Testis (tissue), 3 donors: ENCODE results near the gene RIMOC1. TPM values are rescaled to one million over a fixed set of nuclear protein-coding genes. Genes with fewer than 3 reads are reported as not detected.

Experiments used
- DNase-seq: peaks from one replicate; pipeline ENCODE4 v3.0.0-alpha.2; 2019
- H3K27ac ChIP-seq, 2 donors: fragments of 200-600 bp; sonication (generic); one replicate each; pipeline ENCODE4 v1.5.1; 2019
- H3K27me3 ChIP-seq: fragments of 200-600 bp; sonication (generic); one replicate; pipeline ENCODE4 v1.5.1; 2019
- H3K36me3 ChIP-seq: fragments of 200-600 bp; sonication (generic); one replicate; pipeline ENCODE4 v1.5.1; 2017; ENCODE audit warnings: low read depth; ENCODE audit errors: missing control alignments
- H3K4me1 ChIP-seq: fragments of 200-600 bp; sonication (generic); one replicate; pipeline ENCODE4 v1.5.1; 2019
- H3K4me3 ChIP-seq, 2 donors: fragments of 200-600 bp; sonication (generic); one replicate each; pipeline ENCODE4 v1.5.1; 2017 to 2019
- H3K9me3 ChIP-seq: fragments of 200-600 bp; sonication (generic); one replicate; pipeline ENCODE4 v1.5.1; 2017
- CTCF ChIP-seq, 3 experiments: fragments of 450-650 bp in 2 of 3; fragments of 200-600 bp in 1 of 3; sonication (generic) in 1 of 3; IDR thresholded peaks; one replicate each; pipeline ENCODE4 v1.5.1; 2016 to 2019; ENCODE audit warnings: antibody characterized with exemption in 3 of 3, mild to moderate bottlenecking in 2 of 3, moderate library complexity in 1 of 3
- POLR2A ChIP-seq: fragments of 450-650 bp; IDR thresholded peaks from one replicate; pipeline ENCODE4 v1.6.1; 2017; ENCODE audit warnings: antibody characterized with exemption, mild to moderate bottlenecking, moderate library complexity
- WGBS, 2 donors: methylation state at CpG; one replicate each; pipeline ENCODE4 v1.1.5; 2018; 5-methylcytosine and 5-hydroxymethylcytosine counted together
- intact Hi-C: fragments of 100-400 bp; cut with DNase I; formaldehyde crosslinking; loops from one replicate; pipeline ENCODE4 v1.15.1; 2023; ENCODE audit warnings: low total_unique reads
- polyA plus RNA-seq: library from polyadenylated mRNA; stranded (reverse); fragments of 350-450 nt; fragmentation: Illumina TruSeq; extraction: RNeasy Lipid Tissue Mini Kit (QIAGEN cat#74804); gene quantifications from one replicate; pipeline ENCODE4 v1.2.3, GENCODE V29; 2014; ENCODE audit warnings: low read depth, low replicate concordance; ENCODE audit not compliant: insufficient read depth
- total RNA-seq, 2 donors: library from RNA; depleted of rRNA; stranded (reverse); fragments of >200 nt; gene quantifications; one replicate each; pipeline ENCODE4 v1.2.3, GENCODE V29; 2016

RIMOC1 gene
- total and polyA plus RNA-seq, 3 donors from 2014 or later = 13.1 to 20.2 (median 19.6) TPM

GRCh38 chr5:41871852-41872251 is 32.3 kb upstream of the RIMOC1 start:
- H3K4me3 ChIP-seq = no peak overlapping the region
- no peaks in the 10 kb centered on the region for H3K36me3 ChIP-seq
- intact Hi-C loops = no loop called here
- no peak for TF ChIP-seq POLR2A
- TF ChIP-seq CTCF (IDR thresholded peaks at IDR 0.05) = no peak
- no peaks in the 10 kb centered on the region for H3K9me3 ChIP-seq
- no peak overlapping the region for H3K27ac ChIP-seq
- H3K4me1 ChIP-seq = peaks cover 12% of the 10 kb centered on the region
- DNase-seq = no peak
- H3K27me3 ChIP-seq = no peaks in the 10 kb centered on the region
- WGBS, 2 donors = 53 to 67% methylated on average over 2 of the region's 2 CpGs

- H3K4me3 ChIP-seq = no peak overlapping the region
- no peaks in the 10 kb centered on the region for H3K9me3 ChIP-seq
- DNase-seq = no peak
- no peak for TF ChIP-seq CTCF (IDR thresholded peaks at IDR 0.05)
- no peak for TF ChIP-seq POLR2A
- no peaks in the 10 kb centered on the region for H3K27me3 ChIP-seq
- intact Hi-C loops = no loop called here
- peaks cover 6% of the 10 kb centered on the region for H3K4me1 ChIP-seq
- H3K27ac ChIP-seq = no peak overlapping the region
- H3K36me3 ChIP-seq = no peaks in the 10 kb centered on the region
Measured at GRCh38 chr5:41874512-41875060, 29.6 kb upstream of the RIMOC1 start.

GRCh38 chr5:41875121-41875520 is 29.0 kb upstream of the RIMOC1 start:
- Histone ChIP-seq H3K9me3 (no peaks in the 10 kb centered on the region), H3K27ac (no peak overlapping the region), H3K27me3 (no peaks in the 10 kb centered on the region), H3K4me3 (no peak overlapping the region), H3K4me1 (peaks cover 6% of the 10 kb centered on the region), H3K36me3 (no peaks in the 10 kb centered on the region)
- TF ChIP-seq POLR2A (no peak), CTCF (IDR thresholded peaks at IDR 0.05) (no peak)
- intact Hi-C loops = no loop called here
- DNase-seq = no peak

GRCh38 chr5:41876678-41877077 is 27.5 kb upstream of the RIMOC1 start:
- H3K27ac ChIP-seq = no peak overlapping the region
- no peaks in the 10 kb centered on the region for H3K27me3 ChIP-seq
- TF ChIP-seq CTCF (IDR thresholded peaks at IDR 0.05) = no peak
- no peak for TF ChIP-seq POLR2A
- DNase-seq = no peak
- WGBS, 2 donors = 59 to 70% methylated on average over 2 of the region's 2 CpGs
- intact Hi-C loops = no loop called here
- H3K9me3 ChIP-seq = no peaks in the 10 kb centered on the region
- H3K36me3 ChIP-seq = no peaks in the 10 kb centered on the region
- no peak overlapping the region for H3K4me3 ChIP-seq
- H3K4me1 ChIP-seq = no peaks in the 10 kb centered on the region

GRCh38 chr5:41877408-41877807 is 26.7 kb upstream of the RIMOC1 start:
- intact Hi-C loops = no loop called here
- no peak overlapping the region for H3K27ac ChIP-seq
- no peaks in the 10 kb centered on the region for H3K4me1 ChIP-seq
- WGBS, 2 donors = 90 to 98% methylated on average over 1 of the region's 1 CpG
- TF ChIP-seq POLR2A (no peak), CTCF (IDR thresholded peaks at IDR 0.05) (no peak)
- H3K9me3 ChIP-seq = no peaks in the 10 kb centered on the region
- H3K27me3 ChIP-seq = no peaks in the 10 kb centered on the region
- DNase-seq = no peak
- no peak overlapping the region for H3K4me3 ChIP-seq
- H3K36me3 ChIP-seq = no peaks in the 10 kb centered on the region
